ENCODE measurements around the gene HECTD3.
"Not testable (repeated sequence)": the region's sequence is repeated elsewhere in the genome, so short reads cannot be mapped to it uniquely, and the experiment has no call there.

DNA sequence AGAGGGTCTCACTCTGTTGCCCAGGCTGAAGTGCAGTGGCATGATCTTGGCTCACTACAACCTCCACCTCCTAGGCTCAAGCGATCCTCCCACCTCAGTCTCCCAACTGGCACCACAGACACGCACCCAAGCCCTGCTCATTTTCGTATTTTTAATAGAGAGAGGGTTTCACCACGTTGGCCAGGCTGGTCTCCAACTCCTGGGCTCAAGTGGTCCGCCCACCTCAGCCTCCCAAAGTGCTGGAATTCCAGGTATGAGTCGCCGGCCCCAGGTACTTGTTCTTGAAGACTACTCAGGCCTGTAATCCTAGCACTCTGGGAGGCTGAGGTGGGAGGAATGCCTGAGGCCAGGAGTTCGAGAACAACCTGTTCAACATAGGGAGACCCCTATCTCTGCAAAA, 9.5 kb downstream of the HECTD3 start:
- TF ChIP-seq, protein P1, sequence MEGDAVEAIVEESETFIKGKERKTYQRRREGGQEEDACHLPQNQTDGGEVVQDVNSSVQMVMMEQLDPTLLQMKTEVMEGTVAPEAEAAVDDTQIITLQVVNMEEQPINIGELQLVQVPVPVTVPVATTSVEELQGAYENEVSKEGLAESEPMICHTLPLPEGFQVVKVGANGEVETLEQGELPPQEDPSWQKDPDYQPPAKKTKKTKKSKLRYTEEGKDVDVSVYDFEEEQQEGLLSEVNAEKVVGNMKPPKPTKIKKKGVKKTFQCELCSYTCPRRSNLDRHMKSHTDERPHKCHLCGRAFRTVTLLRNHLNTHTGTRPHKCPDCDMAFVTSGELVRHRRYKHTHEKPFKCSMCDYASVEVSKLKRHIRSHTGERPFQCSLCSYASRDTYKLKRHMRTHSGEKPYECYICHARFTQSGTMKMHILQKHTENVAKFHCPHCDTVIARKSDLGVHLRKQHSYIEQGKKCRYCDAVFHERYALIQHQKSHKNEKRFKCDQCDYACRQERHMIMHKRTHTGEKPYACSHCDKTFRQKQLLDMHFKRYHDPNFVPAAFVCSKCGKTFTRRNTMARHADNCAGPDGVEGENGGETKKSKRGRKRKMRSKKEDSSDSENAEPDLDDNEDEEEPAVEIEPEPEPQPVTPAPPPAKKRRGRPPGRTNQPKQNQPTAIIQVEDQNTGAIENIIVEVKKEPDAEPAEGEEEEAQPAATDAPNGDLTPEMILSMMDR (conservative IDR thresholded peaks at IDR 0.05; ENCODE audit: low read length), result not testable (repeated sequence)
- TF ChIP-seq EZH2phosphoT487 (IDR thresholded peaks at IDR 0.05; ENCODE audit: borderline replicate concordance, low read depth, low read length), result not testable (repeated sequence)

Measured in OCI-LY7 (cell line).